ENCODE measurements around the gene AGAP6. TPM values are rescaled to one million over a fixed set of nuclear protein-coding genes. Genes with fewer than 3 reads are reported as not detected.
"Not testable (repeated sequence)": the region's sequence is repeated elsewhere in the genome, so short reads cannot be mapped to it uniquely, and the experiment has no call there.

AGAP6 gene
- polyA plus RNA-seq, 5 donors, result 23.0 to 31.9 (median 26.0) TPM

DNA sequence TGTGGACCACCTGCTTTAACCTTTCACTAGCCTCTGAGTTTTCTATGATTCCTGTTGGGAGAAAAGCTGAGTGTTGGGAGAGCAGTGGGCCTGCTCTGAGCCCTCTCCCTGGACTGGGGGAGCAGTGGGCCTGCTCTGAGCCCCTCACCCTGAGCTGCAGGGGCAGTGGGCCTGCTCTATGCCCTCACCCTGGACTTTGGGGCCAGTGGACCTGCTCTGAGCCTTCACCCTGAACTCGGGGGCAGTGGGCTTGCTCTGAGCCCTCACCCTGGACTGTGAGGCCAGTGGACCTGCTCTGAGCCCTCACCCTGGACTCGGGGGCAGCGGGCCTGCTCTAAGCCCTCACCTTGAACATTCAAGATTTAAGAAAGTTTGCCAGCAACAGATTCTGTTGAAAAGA, 33.4 kb downstream of the AGAP6 start:
- DNase-seq, result no peak

DNA sequence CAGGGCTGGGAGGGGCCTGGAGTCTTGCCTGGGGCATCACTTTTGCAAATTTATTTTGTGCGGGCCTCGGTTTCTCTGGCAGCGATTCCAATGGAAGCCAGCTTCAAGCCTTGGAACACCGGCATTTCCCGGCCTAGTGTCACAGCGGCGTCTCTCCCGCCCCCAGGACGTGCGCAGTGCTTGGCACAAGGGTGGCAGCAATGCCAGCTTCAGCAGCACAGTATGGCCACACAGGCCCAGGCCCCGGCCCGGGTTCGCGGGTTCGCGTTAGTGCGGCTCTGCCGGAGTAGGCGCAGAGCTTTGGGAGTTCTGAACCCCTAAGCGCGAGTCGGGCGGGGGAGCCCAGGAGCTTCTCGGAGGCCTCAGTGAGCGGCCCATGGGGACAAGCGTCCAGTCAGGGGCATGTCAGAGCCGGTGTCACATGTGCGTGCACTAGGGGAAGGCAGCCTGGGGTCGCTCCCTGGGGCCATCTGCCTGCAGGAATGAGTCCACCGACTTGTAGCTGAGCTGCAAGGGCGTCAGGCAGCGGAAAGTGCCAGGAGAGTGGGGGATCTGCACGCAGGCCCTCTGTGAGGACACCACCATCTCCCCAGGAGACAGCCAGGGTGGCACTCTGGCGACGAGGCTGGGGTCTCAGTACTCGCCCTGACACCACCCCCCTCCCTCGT, 36.6 kb downstream of the AGAP6 start:
- not testable (repeated sequence) for DNase-seq

DNA sequence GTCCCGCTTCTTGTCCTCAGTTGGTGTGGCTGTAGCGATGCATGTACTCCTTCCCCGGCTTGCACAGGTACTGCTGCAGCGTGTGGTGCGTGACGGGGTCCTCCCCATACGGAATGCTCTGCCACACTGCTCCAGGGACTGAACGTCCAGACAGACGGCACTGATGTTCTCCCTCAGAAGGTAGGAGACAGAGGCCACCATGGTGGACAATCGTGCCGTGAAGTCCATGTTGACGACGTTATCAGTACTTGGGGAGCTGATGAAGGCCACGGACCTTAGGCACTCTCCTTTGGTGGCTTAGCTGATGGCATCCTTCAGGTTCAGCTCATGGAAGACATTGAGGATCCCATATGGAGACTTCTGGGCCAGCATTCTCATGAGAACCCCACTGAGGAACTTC, 37.4 kb downstream of the AGAP6 start:
- no peak for DNase-seq

DNA sequence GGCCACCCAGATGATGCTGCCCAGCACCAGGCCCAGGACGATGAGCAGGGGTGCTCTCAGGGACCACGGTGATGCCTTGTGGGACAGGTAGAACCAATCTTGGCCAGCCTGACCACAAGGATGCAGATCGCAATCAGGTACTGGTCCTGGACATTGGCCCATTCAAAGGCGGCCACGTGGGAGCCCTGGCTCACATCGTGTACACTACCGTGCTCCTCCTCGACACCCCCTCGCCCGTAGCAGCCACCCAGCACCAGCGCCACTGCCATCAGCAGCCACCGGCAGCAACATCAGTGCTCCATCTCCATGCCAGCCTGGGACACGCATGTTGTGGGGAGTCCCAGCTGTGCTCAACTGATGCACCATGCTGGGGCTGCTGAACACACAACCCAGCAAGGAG, 39.0 kb downstream of the AGAP6 start:
- no peak for DNase-seq

DNA sequence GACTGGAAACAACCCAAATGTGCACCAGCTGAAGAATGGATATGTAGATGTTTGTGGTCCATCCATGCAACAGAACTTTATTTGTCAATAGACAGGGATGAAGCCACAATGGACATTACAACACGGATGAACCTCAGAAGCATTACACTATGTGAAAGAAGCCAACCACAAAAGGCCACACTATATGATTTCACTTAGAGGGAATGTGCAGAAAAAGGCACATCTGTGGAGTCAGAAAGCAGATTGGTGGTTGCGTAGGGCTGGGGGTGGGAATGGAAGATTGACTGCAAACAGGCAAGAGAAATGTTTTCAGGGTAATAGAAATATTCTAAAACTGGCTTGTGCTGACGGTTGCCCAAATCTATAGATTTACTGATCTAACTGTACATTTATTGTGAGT, 45.3 kb downstream of the AGAP6 start:
- no peak for DNase-seq

DNA sequence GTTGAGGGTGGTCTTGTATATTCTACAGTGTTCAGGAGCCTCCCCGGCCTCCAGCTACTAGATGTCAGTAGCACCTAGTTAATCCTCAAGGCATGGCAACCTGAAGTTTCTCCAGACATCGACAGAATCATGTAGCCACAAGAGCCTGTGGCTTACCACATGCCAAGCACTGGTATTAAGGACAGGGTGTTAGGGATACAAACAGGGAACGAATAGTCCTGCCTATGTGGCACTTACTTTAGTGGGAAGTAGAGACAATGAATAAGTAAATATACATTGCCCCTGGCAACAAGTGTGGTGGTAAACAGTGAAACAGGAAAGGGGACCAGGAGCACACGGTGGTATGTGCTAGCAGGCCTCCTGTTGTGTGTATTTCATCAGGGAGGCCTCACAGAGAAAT, 47.1 kb downstream of the AGAP6 start:
- DNase-seq, result not testable (repeated sequence)

DNA sequence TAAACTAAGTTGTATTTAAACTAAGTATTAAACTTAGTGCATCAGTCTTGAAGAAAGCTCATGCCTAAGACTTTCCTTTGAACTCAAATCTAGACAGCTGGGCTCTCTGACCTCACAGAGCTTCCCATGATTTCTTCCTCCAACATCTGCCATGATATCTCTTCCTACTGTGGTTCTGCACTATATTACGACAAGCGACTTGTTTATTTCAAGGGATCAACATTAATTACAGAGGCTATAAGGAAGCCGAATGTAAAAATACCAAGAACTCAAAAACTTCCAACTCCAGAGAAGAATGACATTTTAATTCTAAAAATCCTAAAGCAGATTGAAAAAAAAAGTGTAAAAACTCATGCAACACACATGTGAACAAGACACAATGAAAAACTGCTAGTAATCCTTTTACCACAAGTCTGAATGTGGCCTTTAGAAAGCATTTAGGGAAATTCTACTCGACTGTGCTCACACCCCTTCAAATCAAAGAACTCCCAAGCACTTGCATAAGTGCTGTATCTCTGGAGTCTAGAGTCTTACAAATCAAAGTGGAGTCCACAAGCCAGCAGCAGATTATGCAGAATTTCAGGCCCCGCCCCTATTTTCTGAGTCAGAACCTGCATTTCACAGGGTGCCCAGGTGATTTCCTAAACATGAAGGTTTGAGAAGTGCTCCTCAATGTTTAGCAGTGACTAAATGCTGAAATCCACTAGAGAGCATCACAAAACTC, 56.9 kb downstream of the AGAP6 start:
- no peak for DNase-seq

DNA sequence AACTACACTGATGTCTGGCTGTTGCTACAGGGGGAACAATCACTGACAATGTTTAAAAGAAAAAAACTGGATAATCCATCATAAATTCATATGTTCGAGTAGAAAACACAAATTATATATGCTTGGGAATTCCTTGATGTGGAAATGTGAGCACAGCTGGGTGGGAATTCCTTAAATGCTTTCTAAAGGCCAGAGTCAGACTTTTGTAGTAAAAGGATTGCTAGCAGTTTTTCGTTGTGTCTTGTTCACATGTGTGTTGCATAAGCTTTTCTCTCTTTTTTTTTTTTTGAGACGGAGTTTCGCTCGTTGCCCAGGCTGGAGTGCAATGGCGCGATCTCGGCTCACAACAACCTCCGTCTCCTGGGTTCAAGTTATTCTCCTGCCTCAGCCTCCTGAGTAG, 58.3 kb downstream of the AGAP6 start:
- not testable (repeated sequence) for DNase-seq

DNA sequence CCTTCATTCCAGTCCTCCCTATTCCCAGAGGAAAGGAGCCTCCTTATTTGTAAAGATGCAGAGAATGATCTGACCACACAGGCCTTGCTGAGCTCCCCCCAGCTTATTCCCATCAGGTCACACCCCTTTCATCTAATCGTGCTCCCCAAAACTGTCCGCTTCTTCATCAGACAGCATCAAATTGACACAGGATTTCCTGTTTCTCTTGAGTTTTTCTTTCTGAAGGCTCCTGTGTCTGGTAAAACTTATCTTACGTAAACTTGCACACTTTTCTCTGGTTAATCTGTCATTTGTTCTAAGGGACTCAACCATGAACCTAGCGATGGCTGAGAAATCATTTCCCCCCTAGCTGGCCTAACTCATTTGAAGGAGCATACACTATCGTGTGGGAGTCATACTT, 59.4 kb downstream of the AGAP6 start:
- DNase-seq, result not testable (repeated sequence)

DNA sequence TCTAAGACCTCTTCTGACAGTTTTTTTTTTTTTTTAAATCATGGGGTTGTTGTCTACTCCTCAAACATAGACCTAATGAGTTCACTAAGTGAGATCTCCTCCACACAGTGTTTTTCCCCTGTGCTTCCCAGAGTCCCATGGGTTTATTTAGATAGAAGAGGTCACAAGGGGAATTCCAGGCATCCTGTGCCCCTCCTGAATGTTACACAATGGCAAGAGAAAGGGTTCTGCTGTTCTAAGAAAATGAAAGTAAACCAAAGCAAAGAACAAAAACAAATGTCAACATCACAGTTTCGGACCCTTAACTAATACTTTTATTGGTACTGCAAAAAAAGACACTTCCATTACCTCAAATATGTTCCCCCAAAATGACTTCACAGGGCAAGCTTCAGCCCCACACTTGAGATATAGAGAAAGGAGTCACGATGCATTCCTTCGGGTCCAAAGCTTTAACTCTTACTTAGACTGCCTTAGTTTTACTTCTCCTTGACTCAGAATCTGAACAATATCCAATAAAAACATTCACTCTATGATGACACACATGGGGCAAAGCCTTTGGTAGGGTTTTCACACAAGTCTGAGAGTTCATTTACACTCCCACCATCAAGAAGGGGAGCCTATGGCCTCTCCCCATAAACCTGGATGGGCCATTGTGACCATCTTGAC, 63.9 kb downstream of the AGAP6 start:
- DNase-seq, result not testable (repeated sequence)

DNA sequence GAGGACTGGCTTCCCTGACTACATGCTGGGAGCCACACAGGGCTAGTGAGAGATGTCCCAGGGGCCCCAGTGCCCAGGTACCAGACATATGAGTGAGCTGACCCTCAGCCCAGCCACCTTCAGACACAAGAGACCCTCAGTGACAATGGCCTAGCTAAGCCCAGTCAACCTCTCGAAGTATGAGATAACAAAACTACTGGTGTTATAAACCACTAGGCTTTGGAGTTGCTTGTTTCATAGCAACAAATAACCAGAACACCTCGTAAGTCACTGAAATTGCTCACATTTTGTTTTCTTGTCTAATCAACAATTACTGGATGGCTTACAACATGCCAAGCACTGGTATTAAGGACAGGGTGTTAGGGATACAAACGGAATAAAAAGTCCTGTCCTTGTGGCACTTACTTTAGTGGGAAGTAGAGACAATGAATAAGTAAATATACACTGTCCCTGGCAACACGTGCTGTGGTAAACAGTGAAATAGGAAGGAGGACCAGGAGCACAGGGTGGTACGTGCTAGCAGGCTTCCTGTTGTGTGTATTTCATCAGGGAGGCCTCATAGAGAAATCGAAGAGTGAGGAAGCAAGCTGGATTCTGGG, 64.7 kb downstream of the AGAP6 start:
- not testable (repeated sequence) for DNase-seq

DNA sequence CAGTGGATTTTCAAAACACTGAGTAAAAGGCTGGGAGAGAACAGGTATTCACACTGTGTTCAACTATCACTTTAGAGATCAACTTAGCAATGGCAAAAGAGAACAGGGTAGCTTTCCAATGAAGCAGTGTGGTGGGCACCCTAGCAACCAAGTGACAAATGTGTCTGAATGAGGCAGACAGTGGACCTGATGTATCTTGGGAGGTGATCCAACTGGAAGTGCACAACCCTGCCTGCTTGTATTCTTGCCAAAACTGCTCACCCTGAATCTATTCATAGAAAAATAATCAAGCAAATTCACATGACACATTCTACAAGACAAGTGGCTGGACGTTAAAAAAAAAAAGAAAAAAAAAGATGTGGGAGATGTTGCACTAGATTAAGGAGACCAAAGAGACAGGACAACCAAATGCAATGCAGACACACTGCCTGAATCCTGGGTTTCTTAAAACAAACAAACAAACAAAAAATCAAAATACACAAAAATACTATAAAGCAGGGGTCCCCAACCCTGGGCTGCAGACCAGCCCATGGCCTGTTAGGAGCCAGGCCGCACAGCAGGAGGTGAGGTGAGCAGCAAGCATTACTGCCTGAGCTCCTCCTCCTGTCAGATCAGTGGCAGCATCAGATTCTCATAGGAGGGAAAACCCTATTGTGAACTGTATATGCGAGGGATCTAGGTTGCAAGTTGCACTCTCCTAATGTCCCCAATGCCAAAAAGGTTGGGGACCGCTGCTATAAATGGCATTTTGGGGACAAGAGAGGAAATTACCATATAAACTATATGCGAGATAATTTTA, 67.5 kb downstream of the AGAP6 start:
- DNase-seq, result not testable (repeated sequence)

DNA sequence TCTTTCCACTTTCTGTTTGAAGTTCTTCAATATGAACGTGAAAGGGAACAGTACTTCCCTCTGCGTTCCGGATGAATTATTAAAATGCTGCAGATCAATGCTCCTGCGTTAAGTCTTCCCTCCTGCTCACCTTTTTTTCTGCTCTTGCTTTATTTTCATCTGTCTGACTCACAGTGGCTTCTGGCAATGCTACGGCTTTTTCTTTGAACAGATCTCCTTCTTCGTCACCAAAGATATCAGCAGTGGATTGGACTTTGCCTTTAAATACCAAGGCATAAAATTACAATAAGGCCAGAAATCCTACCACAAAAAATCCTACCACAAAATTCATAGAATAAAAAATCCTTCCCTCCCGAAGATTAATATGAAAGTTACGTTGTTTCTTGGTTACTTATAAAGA, 68.4 kb downstream of the AGAP6 start:
- not testable (repeated sequence) for DNase-seq

DNA sequence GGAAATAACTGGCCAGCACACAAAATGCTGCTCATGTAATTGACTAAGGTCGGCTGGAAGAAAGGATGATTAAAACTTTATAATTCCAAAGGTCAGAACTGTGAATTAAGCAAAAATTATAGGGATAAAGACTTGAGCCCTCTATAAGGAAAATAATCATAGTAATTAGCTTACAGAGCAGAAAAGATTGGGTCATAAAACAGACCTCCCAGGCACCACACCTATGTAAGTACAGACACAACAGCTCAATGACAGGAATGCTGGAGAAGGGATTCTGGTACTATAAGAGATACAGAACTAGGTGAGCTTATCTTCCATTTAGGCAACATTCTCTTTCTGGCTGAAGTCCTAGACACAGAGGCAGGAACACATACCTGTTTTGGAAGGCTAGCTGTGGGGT, 70.5 kb downstream of the AGAP6 start:
- not testable (repeated sequence) for DNase-seq

DNA sequence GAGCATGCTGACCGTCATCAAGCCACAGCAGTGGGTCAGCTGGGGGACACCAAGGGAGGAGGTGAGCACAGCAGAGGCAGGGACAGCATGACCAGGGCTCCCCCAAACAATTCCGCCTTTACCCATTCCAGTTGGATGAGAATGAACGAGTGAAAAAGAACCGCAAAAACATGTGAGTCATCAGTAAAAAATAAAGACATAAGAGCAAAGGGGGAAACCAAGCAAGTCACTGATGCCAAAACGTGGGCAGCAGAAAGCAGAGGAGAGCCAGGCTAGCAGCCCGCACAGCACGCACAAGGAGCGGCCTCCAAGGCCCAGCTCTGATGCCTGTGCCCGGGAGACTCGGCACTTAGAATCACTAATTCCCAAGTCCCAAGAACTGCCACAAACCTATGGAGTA, 71.7 kb downstream of the AGAP6 start:
- not testable (repeated sequence) for DNase-seq

Other genes starting within 250 kb of the AGAP6 start
- 1 to 10 TPM in 1 of 5 donors, under 1 TPM in 4; 0.45 to 1.6 (median 0.60) TPM for gene OGDHL, start 226.1 kb upstream of the AGAP6 start, polyA plus RNA-seq (ENCODE audit: insufficient read depth in 1 of 5, insufficient read length in 5 of 5, low replicate concordance in 1 of 5)
- gene PARG, start 46.4 kb upstream of the AGAP6 start, polyA plus RNA-seq (ENCODE audit: insufficient read depth in 1 of 5, insufficient read length in 5 of 5, low replicate concordance in 1 of 5), result 10 to 100 TPM; 22.3 to 31.3 (median 29.8) TPM
- gene TIMM23B, start 46.4 kb upstream of the AGAP6 start, polyA plus RNA-seq (ENCODE audit: insufficient read depth in 1 of 5, insufficient read length in 5 of 5, low replicate concordance in 1 of 5), result 10 to 100 TPM; 14.1 to 20.1 (median 17.6) TPM
- 10 to 100 TPM; 37.0 to 81.6 (median 64.4) TPM for gene WASHC2A, start 79.5 kb downstream of the AGAP6 start, polyA plus RNA-seq (ENCODE audit: insufficient read depth in 1 of 5, insufficient read length in 5 of 5, low replicate concordance in 1 of 5)